Measurements from ENCODE around the gene LINGO1.

Gene LINGO1

DNA sequence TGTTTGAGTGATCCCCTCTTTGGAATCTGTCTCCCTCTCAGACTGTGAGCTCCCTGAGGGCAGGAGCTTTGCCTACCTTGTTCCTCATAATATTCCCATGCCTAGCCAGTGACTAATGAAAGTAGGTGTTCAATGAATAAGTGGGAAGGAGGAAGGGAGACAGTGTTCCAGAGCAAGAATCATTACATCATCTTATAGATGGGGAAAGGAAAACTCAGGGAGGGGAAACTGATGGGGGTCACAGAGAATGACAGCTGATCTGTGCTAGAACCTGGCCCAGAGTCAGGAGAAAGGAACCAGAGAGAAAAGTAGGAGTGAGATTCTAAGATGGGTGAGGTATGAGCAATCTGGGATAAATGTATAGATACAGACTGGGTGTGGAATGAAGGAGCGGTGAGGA is 29.9 kb downstream of the LINGO1 start:
- H3K27ac ChIP-seq, result no peak overlapping the region
- TF ChIP-seq, protein P1, sequence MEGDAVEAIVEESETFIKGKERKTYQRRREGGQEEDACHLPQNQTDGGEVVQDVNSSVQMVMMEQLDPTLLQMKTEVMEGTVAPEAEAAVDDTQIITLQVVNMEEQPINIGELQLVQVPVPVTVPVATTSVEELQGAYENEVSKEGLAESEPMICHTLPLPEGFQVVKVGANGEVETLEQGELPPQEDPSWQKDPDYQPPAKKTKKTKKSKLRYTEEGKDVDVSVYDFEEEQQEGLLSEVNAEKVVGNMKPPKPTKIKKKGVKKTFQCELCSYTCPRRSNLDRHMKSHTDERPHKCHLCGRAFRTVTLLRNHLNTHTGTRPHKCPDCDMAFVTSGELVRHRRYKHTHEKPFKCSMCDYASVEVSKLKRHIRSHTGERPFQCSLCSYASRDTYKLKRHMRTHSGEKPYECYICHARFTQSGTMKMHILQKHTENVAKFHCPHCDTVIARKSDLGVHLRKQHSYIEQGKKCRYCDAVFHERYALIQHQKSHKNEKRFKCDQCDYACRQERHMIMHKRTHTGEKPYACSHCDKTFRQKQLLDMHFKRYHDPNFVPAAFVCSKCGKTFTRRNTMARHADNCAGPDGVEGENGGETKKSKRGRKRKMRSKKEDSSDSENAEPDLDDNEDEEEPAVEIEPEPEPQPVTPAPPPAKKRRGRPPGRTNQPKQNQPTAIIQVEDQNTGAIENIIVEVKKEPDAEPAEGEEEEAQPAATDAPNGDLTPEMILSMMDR (IDR thresholded peaks at IDR 0.05), result no peak
- TF ChIP-seq ZFX (IDR thresholded peaks at IDR 0.05; ENCODE audit: borderline replicate concordance), result no peak

DNA sequence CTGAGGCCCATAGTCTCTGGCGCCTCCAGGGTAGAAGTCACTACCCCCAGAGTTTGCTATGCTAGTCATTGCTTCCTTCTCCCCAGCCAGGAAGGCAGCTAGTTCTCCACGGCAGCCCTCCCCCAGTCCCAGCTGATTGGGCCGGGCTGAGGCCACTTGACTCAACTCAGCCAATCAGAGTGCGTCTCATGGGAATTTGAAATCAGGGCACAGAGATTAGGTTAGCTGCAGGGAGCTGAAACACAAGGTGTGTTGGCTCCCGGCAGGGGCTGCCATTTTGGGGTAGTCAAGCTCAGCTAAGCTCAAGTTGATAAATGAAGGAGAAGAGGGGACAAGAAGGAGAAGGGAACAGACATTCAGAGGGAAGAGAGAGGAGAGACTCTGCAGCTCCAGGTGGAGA is 32.8 kb downstream of the LINGO1 start:
- TF ChIP-seq ZFX (IDR thresholded peaks at IDR 0.05; ENCODE audit: borderline replicate concordance), result no peak
- TF ChIP-seq, protein P1 (IDR thresholded peaks at IDR 0.05), result no peak
- no peak overlapping the region for H3K27ac ChIP-seq

DNA sequence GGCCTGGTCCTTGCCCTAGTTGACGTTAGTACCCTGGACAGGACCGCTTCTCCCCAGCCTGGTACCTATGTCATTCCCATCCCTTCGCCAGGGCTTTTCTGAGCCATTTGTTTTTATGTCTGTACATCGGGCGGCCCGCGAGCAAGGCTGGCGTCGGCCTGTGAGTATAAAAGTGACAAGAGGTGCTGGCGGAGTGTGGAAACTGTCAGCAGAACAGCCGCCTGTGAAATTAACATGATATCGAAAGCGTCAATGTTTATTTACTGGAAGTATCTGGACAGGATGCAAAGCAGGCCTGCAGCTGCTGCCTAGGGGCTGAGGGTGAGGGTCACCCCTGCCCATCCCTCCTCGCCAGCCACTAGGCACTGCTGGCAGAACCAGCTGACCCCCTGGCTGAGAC is 33.4 kb downstream of the LINGO1 start:
- TF ChIP-seq ZFX (IDR thresholded peaks at IDR 0.05; ENCODE audit: borderline replicate concordance), result no peak
- H3K27ac ChIP-seq, result no peak overlapping the region

DNA sequence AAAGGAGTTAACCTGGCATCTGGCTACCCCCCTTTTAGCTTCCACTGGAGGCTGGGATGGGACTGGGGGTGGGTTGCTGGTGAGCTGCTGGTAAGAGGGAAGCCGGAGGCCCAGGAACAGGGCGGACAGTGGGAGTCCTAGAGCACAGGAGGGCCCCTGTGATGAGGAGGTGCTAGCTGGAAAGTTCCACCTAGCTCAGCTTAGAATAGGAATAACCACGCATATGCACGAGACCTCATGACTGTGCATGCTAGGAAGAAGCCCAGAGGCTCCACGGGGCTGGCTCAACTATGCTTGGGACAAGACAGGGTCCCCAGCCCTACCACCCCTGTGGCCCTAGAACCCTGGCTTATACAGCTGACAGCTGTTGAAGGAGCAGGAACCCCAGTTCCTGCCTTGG is 34.1 kb downstream of the LINGO1 start:
- TF ChIP-seq, protein P1 (IDR thresholded peaks at IDR 0.05), result no peak
- TF ChIP-seq ZFX (IDR thresholded peaks at IDR 0.05; ENCODE audit: borderline replicate concordance), result no peak

DNA sequence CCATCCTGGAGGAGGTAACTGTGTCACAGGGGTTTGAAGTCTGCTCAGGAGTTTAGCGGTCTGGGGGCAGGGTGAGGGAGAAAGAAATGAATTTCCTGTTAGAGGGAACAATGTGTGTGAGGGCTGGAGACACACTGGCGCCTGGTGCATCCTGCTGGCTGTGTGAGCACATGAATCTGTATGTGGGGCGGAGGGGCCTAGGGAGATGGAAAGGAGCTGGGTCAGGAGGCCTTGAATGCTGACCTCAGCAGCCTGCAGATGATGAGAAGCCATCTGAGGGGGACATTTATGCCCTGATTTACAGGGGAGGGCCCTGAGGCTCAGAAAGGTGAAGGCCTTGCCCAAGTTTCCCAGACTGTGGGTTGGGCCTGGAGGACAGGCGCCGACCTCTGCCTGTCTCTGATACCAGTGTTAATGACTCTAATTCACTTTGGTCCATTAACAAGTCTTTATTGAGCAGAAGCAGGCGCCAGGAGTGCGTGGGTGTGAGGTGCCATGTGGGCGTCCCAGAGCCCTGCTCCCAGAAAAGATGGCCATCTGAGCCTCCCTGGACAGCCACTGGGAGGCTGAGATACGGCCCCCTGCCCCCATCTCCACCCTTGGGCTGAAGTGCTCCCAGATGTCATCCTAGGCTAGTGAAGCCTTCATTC is 34.8 kb downstream of the LINGO1 start:
- H3K27ac ChIP-seq, result no peak overlapping the region
- TF ChIP-seq ZFX (IDR thresholded peaks at IDR 0.05; ENCODE audit: borderline replicate concordance), result no peak
- TF ChIP-seq, protein P1 (IDR thresholded peaks at IDR 0.05), result no peak

More for the DNA sequence above, 34.1 kb downstream of the LINGO1 start:
- H3K27ac ChIP-seq, result no peak overlapping the region

DNA sequence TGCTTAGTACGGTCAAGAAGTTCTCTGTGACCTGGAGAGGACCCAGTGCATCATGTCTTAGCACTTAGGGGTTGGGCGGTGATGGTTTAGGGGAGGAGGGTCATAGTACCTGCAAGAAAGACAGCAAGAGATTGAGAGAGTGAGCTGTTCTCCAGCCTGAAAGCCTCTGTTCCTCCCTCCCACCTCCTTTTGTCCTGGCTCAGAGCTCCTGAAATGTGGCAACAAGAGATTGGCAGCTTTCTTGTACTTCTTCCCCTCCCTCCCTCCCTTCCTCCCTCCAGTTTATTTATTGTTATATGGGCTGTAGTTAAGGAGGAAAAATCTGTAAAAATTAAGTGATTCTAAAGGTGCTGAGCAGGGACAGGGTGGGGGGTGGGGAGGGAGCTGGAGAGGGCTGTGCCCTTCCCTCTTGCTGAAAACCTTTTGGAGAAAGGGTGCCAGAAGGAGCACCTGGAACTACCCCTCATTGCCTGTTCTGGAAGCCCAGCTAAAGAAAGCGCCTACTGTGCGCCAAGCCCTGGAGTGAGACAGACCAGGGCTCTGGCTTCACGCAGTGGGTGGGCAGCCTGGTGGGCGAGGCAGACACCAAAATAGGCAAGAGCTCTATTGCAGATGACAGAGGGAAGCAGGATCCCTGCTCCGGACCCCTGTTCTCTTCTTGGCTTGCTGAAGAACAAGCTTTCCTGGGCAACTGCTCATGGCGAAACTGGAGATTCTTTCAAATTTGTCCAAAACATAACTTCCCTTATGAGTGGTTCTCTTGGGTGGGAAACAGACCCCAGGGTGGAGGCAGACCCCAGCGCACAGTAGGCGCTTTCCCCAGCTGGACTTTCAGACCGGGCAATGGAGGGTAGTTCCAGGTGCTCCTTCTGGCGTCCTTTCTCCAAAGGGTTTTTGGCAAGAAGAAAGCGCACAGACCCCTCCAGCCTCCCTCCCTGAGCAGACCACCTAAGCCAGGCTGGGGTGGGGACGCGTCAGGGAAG is 35.6 kb downstream of the LINGO1 start:
- no peak overlapping the region for H3K27ac ChIP-seq
- TF ChIP-seq ZFX (IDR thresholded peaks at IDR 0.05; ENCODE audit: borderline replicate concordance), result no peak
- TF ChIP-seq, protein P1 (IDR thresholded peaks at IDR 0.05), result no peak

DNA sequence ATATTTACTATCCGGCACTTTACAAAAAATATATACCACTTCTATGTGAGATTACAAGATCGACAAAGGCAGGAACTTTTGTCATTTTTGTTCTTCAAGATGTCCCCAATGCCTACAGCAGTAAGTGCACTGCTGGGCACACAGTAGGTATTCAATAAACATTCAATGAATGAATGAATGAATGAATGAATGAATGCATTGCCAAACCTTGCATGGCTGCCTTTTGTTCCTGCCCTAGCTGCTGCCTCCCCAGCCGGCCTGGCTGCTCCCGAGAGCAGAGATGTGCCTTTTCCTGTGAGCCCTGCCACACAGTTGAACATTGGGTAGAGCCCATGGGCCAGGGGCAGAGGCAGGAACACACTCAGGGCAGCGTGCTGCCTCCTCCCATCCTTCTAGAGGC is 37.5 kb downstream of the LINGO1 start:
- no peak overlapping the region for H3K27ac ChIP-seq
- TF ChIP-seq ZFX (IDR thresholded peaks at IDR 0.05; ENCODE audit: borderline replicate concordance), result no peak
- TF ChIP-seq, protein P1 (IDR thresholded peaks at IDR 0.05), result no peak

Data from 22Rv1 (cell line).